ENCODE measurements around the gene TWSG1. TPM values are rescaled to one million over a fixed set of nuclear protein-coding genes. Genes with fewer than 3 reads are reported as not detected.

Gene TWSG1
- polyA plus RNA-seq, 3 donors = 1.6 to 5.5 (median 3.9) TPM

GRCh38 chr18:9297007-9297393 lies 37.6 kb upstream of the TWSG1 start:
- no peak for DNase-seq
- H3K36me3 ChIP-seq (replicated peaks in 1 of 2; ENCODE audit: control insufficient read depth in 1 of 2, insufficient read depth in 2 of 2, low read length in 2 of 2) = no peaks in the 10 kb centered on the region
- intact Hi-C loops (cut with micrococcal nuclease) = no loop called here
- H2AFZ ChIP-seq (ENCODE audit: insufficient read depth, low read depth, low read length, poor library complexity, severe bottlenecking) = no peak overlapping the region
- H3K27me3 ChIP-seq (ENCODE audit: control insufficient read depth in 2 of 2, insufficient read depth in 2 of 2, low read length in 2 of 2) = no peaks in the 10 kb centered on the region
- H3K4me1 ChIP-seq (ENCODE audit: control insufficient read depth in 1 of 2, insufficient read depth in 2 of 2, low read length in 2 of 2) = no peaks in the 10 kb centered on the region
- H3K36me3 Mint-ChIP-seq = no peaks in the 10 kb centered on the region
- no peaks in the 10 kb centered on the region for H3K27me3 Mint-ChIP-seq (ENCODE audit: low read depth in 3 of 3)
- no peaks in the 10 kb centered on the region for H3K79me2 ChIP-seq (ENCODE audit: insufficient read depth, low read length)
- peaks cover 25 to 61% (median 38%) of the 10 kb centered on the region in 7 donors for H3K9me3 Mint-ChIP-seq
- H3K4me3 Mint-ChIP-seq = no peak overlapping the region
- no peaks in the 10 kb centered on the region for H4K20me1 ChIP-seq (ENCODE audit: insufficient read depth, low read length)
- H3K4me2 ChIP-seq (replicated peaks; ENCODE audit: extremely low read depth, low read length, poor library complexity, severe bottlenecking) = no peak overlapping the region
- H3K9me3 ChIP-seq (replicated peaks in 1 of 2; ENCODE audit: control insufficient read depth in 1 of 2, insufficient read depth in 1 of 2, low read length in 2 of 2) = peaks cover 22 to 43% of the 10 kb centered on the region in 2 donors
- no peak overlapping the region for H3K27ac Mint-ChIP-seq
- no peak for TF ChIP-seq CTCF (IDR thresholded peaks at IDR 0.05)
- H3K27ac ChIP-seq (ENCODE audit: low read depth in 1 of 2, low read length in 2 of 2) = no peak overlapping the region
- WGBS (ENCODE audit: insufficient coverage) = 98% methylated on average over 24 of the region's 24 CpGs
- no peak overlapping the region for H3K4me3 ChIP-seq (replicated peaks in 1 of 3; ENCODE audit: low read depth in 2 of 3, low read length in 3 of 3)
- no peaks in the 10 kb centered on the region for H3K4me1 Mint-ChIP-seq
- H3K9ac ChIP-seq (ENCODE audit: insufficient read depth, low read length, poor library complexity, severe bottlenecking) = no peak overlapping the region

- Histone ChIP-seq H3K4me3 (replicated peaks in 1 of 3; ENCODE audit: low read depth in 2 of 3, low read length in 3 of 3) (no peak overlapping the region), H3K9me3 (replicated peaks in 1 of 2; ENCODE audit: control insufficient read depth in 1 of 2, insufficient read depth in 1 of 2, low read length in 2 of 2) (peaks cover 17 to 25% of the 10 kb centered on the region in 2 donors), H3K27ac (ENCODE audit: low read depth in 1 of 2, low read length in 2 of 2) (no peak overlapping the region), H3K27me3 (ENCODE audit: control insufficient read depth in 2 of 2, insufficient read depth in 2 of 2, low read length in 2 of 2) (no peaks in the 10 kb centered on the region), H4K20me1 (ENCODE audit: insufficient read depth, low read length) (no peaks in the 10 kb centered on the region), H3K79me2 (ENCODE audit: insufficient read depth, low read length) (no peaks in the 10 kb centered on the region), H3K36me3 (replicated peaks in 1 of 2; ENCODE audit: control insufficient read depth in 1 of 2, insufficient read depth in 2 of 2, low read length in 2 of 2) (no peaks in the 10 kb centered on the region), H3K4me1 (ENCODE audit: control insufficient read depth in 1 of 2, insufficient read depth in 2 of 2, low read length in 2 of 2) (no peaks in the 10 kb centered on the region), H3K9ac (ENCODE audit: insufficient read depth, low read length, poor library complexity, severe bottlenecking) (no peak overlapping the region), H3K4me2 (replicated peaks; ENCODE audit: extremely low read depth, low read length, poor library complexity, severe bottlenecking) (no peak overlapping the region), H2AFZ (ENCODE audit: insufficient read depth, low read depth, low read length, poor library complexity, severe bottlenecking) (no peak overlapping the region)
- intact Hi-C loops (cut with micrococcal nuclease) = no loop called here
- no peak for TF ChIP-seq CTCF (IDR thresholded peaks at IDR 0.05)
- 96% methylated on average over 6 of the region's 6 CpGs for WGBS (ENCODE audit: insufficient coverage)
- Mint-ChIP-seq H3K9me3 (peaks cover 22 to 46% (median 30%) of the 10 kb centered on the region in 7 donors), H3K36me3 (peaks cover 0 to 2% of the 10 kb centered on the region in 2 donors), H3K4me1 (no peaks in the 10 kb centered on the region), H3K27me3 (ENCODE audit: low read depth in 3 of 3) (peaks cover 0 to 3% (median 2%) of the 10 kb centered on the region in 3 donors), H3K4me3 (no peak overlapping the region), H3K27ac (no peak overlapping the region)
- DNase-seq = no peak
Observed at GRCh38 chr18:9304388-9305070, 30.0 kb upstream of the TWSG1 start.

Data from CD14-positive monocyte (primary cell).